GM12872 (cell line): ENCODE results near the gene ATP11A.

Experiments used
- TF ChIP-seq, protein P1 (sequence below): IDR thresholded peaks from 3 replicates; pipeline ENCODE4 v1.5.1; 2011; ENCODE audit warnings: low read depth, mild to moderate bottlenecking, low read length, moderate library complexity; ENCODE audit not compliant: insufficient read depth

The ATP11A gene

DNA sequence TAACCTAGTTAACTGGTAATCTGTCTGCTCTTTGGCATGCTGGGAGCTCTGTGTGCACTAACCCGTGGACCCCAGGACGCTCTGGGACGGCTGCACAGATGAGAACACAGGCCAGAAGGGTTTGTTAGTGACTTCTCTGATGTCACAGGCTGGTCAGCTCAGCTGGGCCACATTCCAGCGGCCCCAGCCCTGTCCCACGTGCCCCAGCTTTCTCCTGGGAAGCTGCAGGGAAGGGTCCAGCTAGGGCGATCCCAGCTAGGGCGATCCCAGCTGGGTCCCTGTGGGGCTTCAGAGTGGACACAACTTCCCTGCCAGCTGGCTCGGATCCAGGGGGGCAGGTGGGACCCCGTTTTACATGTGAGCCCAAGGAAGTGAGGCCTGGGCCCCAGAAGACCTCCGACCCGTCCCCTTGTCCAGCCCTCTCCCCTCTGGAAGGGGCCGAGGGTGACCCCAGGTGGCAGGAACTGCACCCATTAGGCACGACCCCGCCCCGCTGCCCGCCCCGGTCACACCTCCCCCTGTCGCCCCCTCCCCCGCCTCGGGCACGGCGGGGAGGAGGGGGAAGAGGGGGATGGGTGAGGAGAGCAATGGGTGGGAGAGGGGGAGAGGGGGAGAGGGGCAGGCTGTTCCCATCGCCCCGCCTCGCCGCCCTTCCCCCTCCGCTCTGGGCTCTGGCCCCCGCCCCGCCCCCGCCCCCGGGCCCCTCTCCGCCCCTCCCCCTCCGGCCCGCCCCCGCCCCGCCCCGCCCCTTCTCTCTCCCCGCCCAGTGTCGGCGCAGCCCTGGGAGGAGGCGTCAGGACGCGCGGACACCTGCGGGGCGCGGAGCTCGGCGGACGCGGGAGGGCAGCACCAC, 204.0 kb downstream of the ATP11A start:
- TF ChIP-seq, protein P1, sequence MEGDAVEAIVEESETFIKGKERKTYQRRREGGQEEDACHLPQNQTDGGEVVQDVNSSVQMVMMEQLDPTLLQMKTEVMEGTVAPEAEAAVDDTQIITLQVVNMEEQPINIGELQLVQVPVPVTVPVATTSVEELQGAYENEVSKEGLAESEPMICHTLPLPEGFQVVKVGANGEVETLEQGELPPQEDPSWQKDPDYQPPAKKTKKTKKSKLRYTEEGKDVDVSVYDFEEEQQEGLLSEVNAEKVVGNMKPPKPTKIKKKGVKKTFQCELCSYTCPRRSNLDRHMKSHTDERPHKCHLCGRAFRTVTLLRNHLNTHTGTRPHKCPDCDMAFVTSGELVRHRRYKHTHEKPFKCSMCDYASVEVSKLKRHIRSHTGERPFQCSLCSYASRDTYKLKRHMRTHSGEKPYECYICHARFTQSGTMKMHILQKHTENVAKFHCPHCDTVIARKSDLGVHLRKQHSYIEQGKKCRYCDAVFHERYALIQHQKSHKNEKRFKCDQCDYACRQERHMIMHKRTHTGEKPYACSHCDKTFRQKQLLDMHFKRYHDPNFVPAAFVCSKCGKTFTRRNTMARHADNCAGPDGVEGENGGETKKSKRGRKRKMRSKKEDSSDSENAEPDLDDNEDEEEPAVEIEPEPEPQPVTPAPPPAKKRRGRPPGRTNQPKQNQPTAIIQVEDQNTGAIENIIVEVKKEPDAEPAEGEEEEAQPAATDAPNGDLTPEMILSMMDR = no peak

DNA sequence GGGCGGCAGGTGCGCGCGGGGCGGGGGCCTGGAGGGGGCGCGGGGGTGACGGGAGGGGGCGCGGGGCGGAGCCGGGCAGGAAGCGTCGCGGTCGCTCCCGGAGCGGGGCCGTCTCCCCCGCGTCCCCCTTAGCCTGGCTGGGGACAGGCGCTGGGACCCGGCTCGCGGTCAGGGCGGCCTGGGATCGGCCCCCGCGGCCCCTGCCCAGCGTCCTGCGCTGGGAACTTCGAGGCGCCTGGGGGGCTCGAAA, 204.5 kb downstream of the ATP11A start:
- TF ChIP-seq, protein P1 = no peak

DNA sequence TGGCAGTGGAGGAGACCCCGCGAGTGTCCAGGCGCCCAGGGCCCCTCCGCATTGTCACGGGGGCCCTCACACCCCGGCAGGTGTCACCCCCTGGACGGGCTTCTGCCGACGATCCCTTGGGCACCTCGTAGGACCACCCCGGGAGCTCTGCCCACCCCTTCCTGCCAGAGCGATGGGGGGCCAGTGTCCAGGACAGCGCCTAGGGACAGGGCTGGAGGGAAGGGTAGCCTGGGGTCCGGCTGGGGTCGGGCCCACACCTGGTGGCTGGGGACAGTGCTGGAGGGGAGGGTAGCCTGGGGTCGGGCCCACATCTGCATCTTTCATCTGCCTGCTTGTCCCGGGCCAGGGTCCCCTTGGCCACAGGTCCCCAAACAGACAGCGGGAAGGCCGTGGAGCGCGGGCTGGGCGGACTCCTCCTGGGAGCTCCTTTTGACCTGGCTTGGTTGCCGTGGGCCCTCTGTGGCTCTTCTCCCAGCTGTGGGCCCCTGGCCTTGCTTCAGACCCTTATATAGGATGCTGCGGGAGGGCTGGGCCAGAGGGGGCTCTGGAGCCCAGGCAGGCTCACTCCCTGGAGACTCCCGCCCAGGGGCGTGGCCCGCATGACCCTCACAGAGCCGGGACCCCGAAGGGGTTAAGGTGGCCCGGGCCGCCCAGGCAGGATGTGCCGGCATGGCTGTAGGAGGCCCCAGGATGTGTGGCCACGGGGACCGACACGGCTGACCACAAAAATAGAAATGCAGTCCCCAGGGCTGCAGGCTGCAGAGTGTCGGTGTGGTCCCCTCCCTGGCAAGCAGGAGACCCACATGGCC, 205.0 kb downstream of the ATP11A start:
- TF ChIP-seq, protein P1 = no peak

DNA sequence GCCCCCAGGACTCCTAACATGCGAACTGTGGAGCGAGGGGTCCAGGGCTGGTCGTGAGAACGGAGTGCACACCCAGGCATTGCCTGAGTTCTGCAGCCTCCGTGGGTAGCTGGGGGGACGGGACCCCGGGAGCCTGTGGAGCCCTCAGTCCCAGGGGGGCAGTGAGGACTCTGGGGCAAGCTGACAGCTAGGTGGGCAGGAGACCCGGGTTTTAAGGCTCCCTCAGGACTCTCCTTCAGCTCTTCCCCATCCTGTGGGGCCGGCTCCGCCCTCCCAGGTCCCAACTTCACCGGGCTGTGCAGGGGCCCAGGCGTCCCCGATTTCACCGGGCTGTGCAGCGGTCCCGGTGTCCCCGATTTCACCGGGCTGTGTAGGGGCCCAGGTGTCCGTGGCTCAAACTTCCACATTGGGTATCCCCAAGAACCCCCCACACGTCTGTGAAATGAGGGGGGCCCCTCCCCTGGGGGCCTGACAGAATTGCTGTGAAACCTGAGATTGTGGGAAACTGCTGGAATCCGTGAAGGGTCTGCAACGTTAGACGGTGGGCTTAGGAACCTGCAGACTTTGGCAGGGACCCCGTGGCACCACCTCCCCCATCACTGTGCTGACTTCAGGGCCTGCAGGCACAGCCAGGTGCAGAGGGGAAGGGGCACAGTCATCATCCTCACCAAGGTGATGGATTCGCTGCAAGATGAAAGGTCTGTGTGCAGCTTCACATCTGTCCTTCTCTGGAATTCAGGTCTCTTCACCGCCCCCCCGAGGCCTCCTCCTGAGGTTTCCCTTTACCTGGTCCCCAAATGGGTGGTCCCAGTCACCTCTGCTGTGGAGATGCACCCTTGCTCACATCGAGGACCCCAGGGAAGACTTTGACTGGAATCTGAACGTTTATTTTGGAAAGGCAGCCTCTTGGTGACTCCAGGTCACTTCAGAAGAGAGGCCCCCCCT, 206.0 kb downstream of the ATP11A start:
- TF ChIP-seq, protein P1 = no peak

DNA sequence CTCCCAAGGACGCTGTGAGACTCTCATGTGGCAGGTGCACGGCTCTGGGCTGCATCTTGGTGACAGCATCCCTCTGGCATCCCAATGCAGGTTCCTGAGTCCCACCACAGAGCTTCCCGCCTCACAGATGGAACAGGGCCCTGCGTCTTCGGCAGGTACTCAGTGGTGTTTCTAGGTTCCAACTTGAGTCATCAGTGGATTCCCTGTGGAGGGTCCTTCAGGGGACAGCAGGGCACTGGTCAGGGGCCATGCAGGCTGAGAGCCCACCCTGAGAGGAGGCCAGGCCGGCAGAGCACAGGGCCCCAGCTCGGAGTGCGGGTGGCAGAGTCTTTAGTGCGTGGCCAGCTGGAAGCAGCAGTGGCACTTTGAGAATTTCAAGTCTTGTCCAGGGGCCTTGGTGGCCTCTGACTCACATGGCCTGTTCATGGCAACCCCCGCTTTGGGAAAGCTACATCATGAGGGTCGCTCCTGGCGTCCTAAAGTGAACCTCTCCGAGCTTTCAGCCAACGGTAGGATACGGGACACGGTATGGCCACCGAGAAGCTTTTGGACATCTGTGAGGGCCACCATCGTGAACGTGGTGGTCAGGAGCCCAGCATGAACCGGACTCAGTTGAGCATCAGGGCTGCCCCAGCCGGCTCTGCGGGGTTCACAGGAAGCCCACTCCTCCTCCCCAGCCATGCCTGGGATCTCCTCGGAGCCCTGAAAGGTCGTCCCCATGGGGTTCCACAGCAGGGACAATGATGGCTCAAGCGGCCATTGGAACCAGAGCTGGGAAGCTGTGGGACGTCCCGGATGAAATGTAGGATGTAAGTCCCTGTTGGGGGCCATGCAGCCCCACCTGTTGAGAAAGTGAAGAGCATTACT, 207.1 kb downstream of the ATP11A start:
- TF ChIP-seq, protein P1 = no peak

DNA sequence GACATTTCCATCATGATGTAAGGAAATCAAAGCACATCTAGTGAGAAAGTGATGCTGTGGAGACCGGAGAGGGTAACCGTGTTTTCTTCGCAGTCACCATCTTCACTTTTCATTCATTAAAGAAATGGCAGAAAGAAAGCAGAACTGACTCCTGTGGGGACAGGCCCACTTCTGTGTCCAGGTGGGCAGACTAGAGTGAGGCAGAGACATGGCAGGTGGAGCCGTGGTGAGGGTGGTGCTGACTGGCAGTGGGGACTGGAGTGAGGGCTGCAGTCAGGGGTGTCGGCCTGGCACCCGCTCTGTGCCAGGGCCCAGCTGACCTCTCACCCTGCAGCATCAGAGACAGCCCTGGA, 207.7 kb downstream of the ATP11A start:
- TF ChIP-seq, protein P1 = no peak
